GM18498 (cell line): Measurements from ENCODE around the gene CLDN6.

Experiments
- ATAC-seq: cut with Tn5 transposase; IDR thresholded peaks from one replicate; pipeline ENCODE4 v1.9.1; 2021; ENCODE audit warnings: mild to moderate bottlenecking, moderate library complexity; ENCODE audit not compliant: unreplicated experiment

CLDN6 gene

GRCh38 chr16:2992383-2993081 lies 25.5 kb downstream of the CLDN6 start:
- ATAC-seq: no peak

- no peak for ATAC-seq
Observed at GRCh38 chr16:2991566-2992261, 26.3 kb downstream of the CLDN6 start.

- no peak for ATAC-seq
Observed at GRCh38 chr16:2990891-2991290, 27.1 kb downstream of the CLDN6 start.

GRCh38 chr16:2988590-2989099 lies 29.3 kb downstream of the CLDN6 start:
- ATAC-seq: no peak

- no peak for ATAC-seq
Observed at GRCh38 chr16:2987833-2988232, 30.1 kb downstream of the CLDN6 start.

GRCh38 chr16:2987286-2987685 lies 30.7 kb downstream of the CLDN6 start:
- no peak for ATAC-seq

- no peak for ATAC-seq
Observed at GRCh38 chr16:2986623-2987188, 31.3 kb downstream of the CLDN6 start.

- no peak for ATAC-seq
Observed at GRCh38 chr16:2985893-2986355, 32.1 kb downstream of the CLDN6 start.

- no peak for ATAC-seq
Observed at GRCh38 chr16:2985462-2985861, 32.5 kb downstream of the CLDN6 start.

- ATAC-seq: peak; percentile 43
Observed at GRCh38 chr16:2983706-2984136, 34.3 kb downstream of the CLDN6 start.

- no peak for ATAC-seq
Observed at GRCh38 chr16:2982402-2982801, 35.6 kb downstream of the CLDN6 start.

- ATAC-seq: no peak
Observed at GRCh38 chr16:2981899-2982250, 36.1 kb downstream of the CLDN6 start.

GRCh38 chr16:2981177-2981898 lies 36.6 kb downstream of the CLDN6 start:
- no peak for ATAC-seq

- ATAC-seq: peak; percentile 82
Observed at GRCh38 chr16:2980227-2981176, 37.5 kb downstream of the CLDN6 start, which contains the start of gene PKMYT1. Gene PKMYT1, minus strand, starts transcription at chr16:2980446. Its CDS starts 789 bp downstream, at chr16:2979657.

GRCh38 chr16:2979669-2980226 lies 38.2 kb downstream of the CLDN6 start:
- no peak for ATAC-seq

- no peak for ATAC-seq
Observed at GRCh38 chr16:2977440-2977839, 40.5 kb downstream of the CLDN6 start.

GRCh38 chr16:2976673-2977072 lies 41.3 kb downstream of the CLDN6 start:
- no peak for ATAC-seq

GRCh38 chr16:2976201-2976600 lies 41.8 kb downstream of the CLDN6 start:
- ATAC-seq: no peak

- ATAC-seq: no peak
Observed at GRCh38 chr16:2975161-2975795, 42.7 kb downstream of the CLDN6 start.
